ENCODE measurements around the gene SZT2. TPM values are rescaled to one million over a fixed set of nuclear protein-coding genes. Genes with fewer than 3 reads are reported as not detected.
A peak's percentile ranks its signal among the peaks of the same experiment; 100 is the strongest.

SZT2 gene
- total and polyA plus RNA-seq, 2 of the 4 experiments (the other 2 are of a cell fraction): 9.5 to 14.3 TPM

GRCh38 chr1:43452789-43453441, 63.2 kb downstream of the SZT2 start:
- peaks cover 14% of the 10 kb centered on the region for H3K9me1 ChIP-seq (ENCODE audit: insufficient read depth, low read length)

More at GRCh38 chr1:43452789-43453441, 63.2 kb downstream of the SZT2 start:
- Histone ChIP-seq H2BK5ac (ENCODE audit: low read depth, low read length, poor library complexity, severe bottlenecking) (peak overlapping the region; percentile 88), H4K91ac (ENCODE audit: insufficient read depth, low read depth, low read length) (peak overlapping the region; percentile 81), H3K9ac (ENCODE audit: low read depth, low read length) (peak overlapping the region; percentile 76), H4K5ac (ENCODE audit: low read depth, low read length) (peak overlapping the region; percentile 32), H2BK120ac (ENCODE audit: low read depth, low read length) (peak overlapping the region; percentile 62), H2BK15ac (ENCODE audit: low read depth, low read length) (peak overlapping the region; percentile 7; the same call in 1 of the 3 replicates), H2AK5ac (ENCODE audit: low read depth, low read length) (peak overlapping the region; percentile 81), H2BK20ac (ENCODE audit: low read depth, low read length) (peak overlapping the region; percentile 43; the same call in 1 of the 2 replicates), H3K4me3 (ENCODE audit: insufficient read depth, low read depth, low read length) (peak overlapping the region; percentile 57), H3K56ac (ENCODE audit: extremely low read depth, insufficient read depth, low read length) (peak overlapping the region; percentile 53; the same call in 1 of the 2 replicates), H3K14ac (replicated peaks; ENCODE audit: low read depth, low read length) (peak overlapping the region; percentile 39), H3K4me1 (ENCODE audit: control insufficient read depth, insufficient read depth, low read length) (peaks cover 7% of the 10 kb centered on the region), H3K9me3 (ENCODE audit: control insufficient read depth, insufficient read depth, low read length) (no peaks in the 10 kb centered on the region), H3K36me3 (ENCODE audit: control insufficient read depth, insufficient read depth, low read length) (peaks cover 44% of the 10 kb centered on the region), H4K8ac (ENCODE audit: low read depth in 2 of 2, low read length in 2 of 2) (peak overlapping the region; percentile 38 to 51), H3K79me1 (ENCODE audit: low read depth in 1 of 2, low read length in 2 of 2) (peaks cover 10 to 53% of the 10 kb centered on the region in 2 experiments; a peak in 2 of 4 replicates), H3K27ac (ENCODE audit: insufficient read depth, low read length) (peak overlapping the region; percentile 86), H3K4ac (ENCODE audit: low read depth, low read length) (peak overlapping the region; percentile 88), H3K18ac (ENCODE audit: low read depth, low read length) (no peak overlapping the region), H3K4me2 (ENCODE audit: low read depth, low read length) (peak overlapping the region; percentile 61), H2AK9ac (replicated peaks; ENCODE audit: low read depth, low read length, poor library complexity) (peak overlapping the region; percentile 96), H4K20me1 (ENCODE audit: insufficient read depth, low read length) (peaks cover 8% of the 10 kb centered on the region; the same call in 1 of the 2 replicates), H2AFZ (replicated peaks; ENCODE audit: low read length, poor library complexity) (peak overlapping the region; percentile 88), H3K23ac (ENCODE audit: low read depth, low read length) (peak overlapping the region; percentile 86), H3K27me3 (ENCODE audit: control insufficient read depth, insufficient read depth, low read length) (no peaks in the 10 kb centered on the region)
- ATAC-seq (ENCODE audit: low read depth) (peak; percentile 12), DNase-seq (peak; percentile 68)
- in situ Hi-C loops (cut with MboI; ENCODE audit: low sequenced_read_pairs) (no loop called here), dilution Hi-C loops (cut with HindIII; ENCODE audit: low sequenced_read_pairs, unreplicated experiment) (no loop called here), intact Hi-C loops (cut with micrococcal nuclease) (loop anchor here (5.0 kb wide), 1 partner anchor 74 kb away; no protein-coding TSS in a partner anchor)
- POLR2A ChIA-PET (ENCODE audit: unreplicated experiment): interaction anchor here (1.0 kb wide), 1 partner anchor 17 kb away, joined by 3 read pairs; no protein-coding TSS in a partner anchor
- no peak for TF ChIP-seq BHLHE40 (IDR thresholded peaks at IDR 0.05; ENCODE audit: low read depth, low read length)
- TF ChIP-seq RAD21 (IDR thresholded peaks at IDR 0.05; ENCODE audit: low read length): no peak
- CTCF ChIA-PET: no interaction called here
- 33% methylated on average over 1 of the region's 10 CpGs; no CpG with 5 or more reads in 1 of the 2 experiments for WGBS, 2 experiments (ENCODE audit: extremely low coverage in 2 of 2, insufficient read length in 1 of 2)
- no TSS peak for BruUV-seq (replicated peaks)
